PC-9 (cell line): ENCODE measurements around the gene CMSS1. TPM values are rescaled to one million over a fixed set of nuclear protein-coding genes. Genes with fewer than 3 reads are reported as not detected.

Experiments used
- BruUV-seq: library from RNA; stranded (reverse); fragments of 400-500 nt; replicated peaks from 2 replicates; lab custom pipeline; 2021; lab: Mats Ljungman, UMichigan
- CTCF ChIA-PET: fragments of 300-600 bp; sonication (Branson Sonifier 250); formaldehyde crosslinking; loops from one replicate; lab custom pipeline; 2022; ENCODE audit warnings: antibody characterized with exemption; lab: Charles Lee
- POLR2A ChIA-PET: fragments of 300-600 bp; sonication (Branson Sonifier 250); formaldehyde crosslinking; loops from one replicate; lab custom pipeline; 2022; ENCODE audit warnings: antibody characterized with exemption; ENCODE audit not compliant: unreplicated experiment; lab: Charles Lee
- DNase-seq, 2 experiments: peaks; one replicate each; pipeline versions ENCODE4 v3.0.0 to v3.0.0-alpha.2; 2015 to 2022; ENCODE audit warnings: mixed read lengths in 1 of 2
- H2AFZ ChIP-seq: fragments of 200-600 bp; sonication (generic); 2 replicates; pipeline ENCODE4 v1.8.1; 2017; ENCODE audit warnings: antibody characterized with exemption
- H3F3A ChIP-seq: fragments of 200-600 bp; sonication (generic); 2 replicates; pipeline ENCODE4 v1.8.1; 2017; ENCODE audit warnings: antibody characterized with exemption, mild to moderate bottlenecking, low read depth; ENCODE audit not compliant: insufficient read depth
- H3K27ac ChIP-seq: fragments of 200-600 bp; sonication (generic); 2 replicates; pipeline ENCODE4 v1.6.1; 2016; ENCODE audit warnings: mixed run types
- H3K27me3 ChIP-seq: fragments of 200-600 bp; sonication (generic); 2 replicates; pipeline ENCODE4 v1.6.1; 2016; ENCODE audit warnings: low read depth, mixed run types; ENCODE audit not compliant: insufficient read depth
- H3K36me3 ChIP-seq: fragments of 200-600 bp; sonication (generic); 2 replicates; pipeline ENCODE4 v1.6.1; 2016; ENCODE audit warnings: low read depth, mixed run types
- H3K4me1 ChIP-seq: fragments of 200-600 bp; sonication (generic); replicated peaks from 2 replicates; pipeline ENCODE4 v1.6.1; 2016; ENCODE audit warnings: mixed run types; ENCODE audit not compliant: insufficient read depth
- H3K4me2 ChIP-seq: fragments of 200-600 bp; sonication (generic); 2 replicates; pipeline ENCODE4 v1.6.1; 2017; ENCODE audit warnings: mixed run types
- H3K4me3 ChIP-seq: fragments of 200-600 bp; sonication (generic); 2 replicates; pipeline ENCODE4 v1.6.1; 2016; ENCODE audit warnings: mixed run types
- H3K79me2 ChIP-seq: fragments of 200-600 bp; sonication (generic); 2 replicates; pipeline ENCODE4 v1.6.1; 2017; ENCODE audit warnings: low read depth, mixed run types
- H3K9me2 ChIP-seq: fragments of 200-600 bp; sonication (generic); 2 replicates; pipeline ENCODE4 v1.8.1; 2017; ENCODE audit warnings: mild to moderate bottlenecking; ENCODE audit not compliant: insufficient read depth
- H3K9me3 ChIP-seq: fragments of 200-600 bp; sonication (generic); 2 replicates; pipeline ENCODE4 v1.8.1; 2016; ENCODE audit warnings: low read depth; ENCODE audit not compliant: insufficient read depth
- H4K20me1 ChIP-seq: fragments of 200-600 bp; sonication (generic); 2 replicates; pipeline ENCODE4 v1.8.1; 2017; ENCODE audit not compliant: insufficient read depth
- EZH2 ChIP-seq: fragments of 200-600 bp; sonication (generic); IDR thresholded peaks from 2 replicates; pipeline ENCODE4 v1.8.0; 2017; ENCODE audit warnings: antibody characterized with exemption, low read depth
- intact Hi-C: fragments of 100-400 bp; cut with micrococcal nuclease; formaldehyde crosslinking; loops from one replicate; pipeline ENCODE4 v1.10.0; 2022; ENCODE audit not compliant: unreplicated experiment
- total RNA-seq: library from RNA; stranded (reverse); gene quantifications from 2 replicates; pipeline ENCODE4 v1.2.3, GENCODE V29; 2021
- TF ChIP-seq, protein P1 (sequence below): fragments of 200-600 bp; sonication (generic); conservative IDR thresholded peaks from 2 replicates; pipeline ENCODE4 v1.6.1; 2017; ENCODE audit warnings: mixed run types, antibody characterized with exemption, mild to moderate bottlenecking, moderate library complexity

CMSS1 gene
- total RNA-seq, 1 experiment from 2014 or later = 98.9 TPM

DNA sequence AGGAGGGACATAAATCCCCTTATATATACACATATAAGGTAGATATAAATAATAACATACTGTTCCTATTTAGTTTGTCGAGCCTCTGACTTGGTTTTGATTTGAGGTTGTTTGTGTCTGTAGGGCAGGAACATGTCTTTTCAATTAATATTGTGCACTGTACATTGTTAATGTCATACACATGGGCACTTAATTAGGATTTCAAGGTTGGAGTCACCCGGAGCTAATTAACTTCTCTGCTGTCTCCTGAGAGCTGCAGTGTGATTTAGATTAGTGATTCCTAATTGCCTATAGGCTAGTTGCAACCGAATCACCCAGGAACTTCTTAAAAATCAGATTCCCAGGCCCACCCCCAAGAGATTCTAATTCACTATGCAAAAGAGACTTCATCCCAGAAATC lies 347.1 kb downstream of the CMSS1 start:
- H3F3A ChIP-seq = peaks cover 15% of the 10 kb centered on the region
- no peaks in the 10 kb centered on the region for H3K9me2 ChIP-seq
- no peaks in the 10 kb centered on the region; the same call in 1 of the 2 replicates for H3K9me3 ChIP-seq
- BruUV-seq = no TSS peak
- H3K36me3 ChIP-seq = peaks cover 38% of the 10 kb centered on the region
- no peak overlapping the region for H3K4me3 ChIP-seq
- CTCF ChIA-PET = interaction anchor here (0.6 kb wide), 1 partner anchor 65 kb away, joined by 3 read pairs; no protein-coding TSS in a partner anchor
- H2AFZ ChIP-seq = no peak overlapping the region
- peaks cover 31% of the 10 kb centered on the region for H3K4me1 ChIP-seq
- POLR2A ChIA-PET = no interaction called here
- no peak overlapping the region for H3K27ac ChIP-seq
- intact Hi-C loops = loop anchor here (10.0 kb wide), 1 partner anchor 320 kb away; no protein-coding TSS in a partner anchor
- TF ChIP-seq, protein P1, sequence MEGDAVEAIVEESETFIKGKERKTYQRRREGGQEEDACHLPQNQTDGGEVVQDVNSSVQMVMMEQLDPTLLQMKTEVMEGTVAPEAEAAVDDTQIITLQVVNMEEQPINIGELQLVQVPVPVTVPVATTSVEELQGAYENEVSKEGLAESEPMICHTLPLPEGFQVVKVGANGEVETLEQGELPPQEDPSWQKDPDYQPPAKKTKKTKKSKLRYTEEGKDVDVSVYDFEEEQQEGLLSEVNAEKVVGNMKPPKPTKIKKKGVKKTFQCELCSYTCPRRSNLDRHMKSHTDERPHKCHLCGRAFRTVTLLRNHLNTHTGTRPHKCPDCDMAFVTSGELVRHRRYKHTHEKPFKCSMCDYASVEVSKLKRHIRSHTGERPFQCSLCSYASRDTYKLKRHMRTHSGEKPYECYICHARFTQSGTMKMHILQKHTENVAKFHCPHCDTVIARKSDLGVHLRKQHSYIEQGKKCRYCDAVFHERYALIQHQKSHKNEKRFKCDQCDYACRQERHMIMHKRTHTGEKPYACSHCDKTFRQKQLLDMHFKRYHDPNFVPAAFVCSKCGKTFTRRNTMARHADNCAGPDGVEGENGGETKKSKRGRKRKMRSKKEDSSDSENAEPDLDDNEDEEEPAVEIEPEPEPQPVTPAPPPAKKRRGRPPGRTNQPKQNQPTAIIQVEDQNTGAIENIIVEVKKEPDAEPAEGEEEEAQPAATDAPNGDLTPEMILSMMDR = no peak
- TF ChIP-seq EZH2 = no peak
- H3K4me2 ChIP-seq = no peak overlapping the region
- H3K79me2 ChIP-seq = no peaks in the 10 kb centered on the region
- no peaks in the 10 kb centered on the region for H3K27me3 ChIP-seq
- H4K20me1 ChIP-seq = no peaks in the 10 kb centered on the region
- no peak for DNase-seq

DNA sequence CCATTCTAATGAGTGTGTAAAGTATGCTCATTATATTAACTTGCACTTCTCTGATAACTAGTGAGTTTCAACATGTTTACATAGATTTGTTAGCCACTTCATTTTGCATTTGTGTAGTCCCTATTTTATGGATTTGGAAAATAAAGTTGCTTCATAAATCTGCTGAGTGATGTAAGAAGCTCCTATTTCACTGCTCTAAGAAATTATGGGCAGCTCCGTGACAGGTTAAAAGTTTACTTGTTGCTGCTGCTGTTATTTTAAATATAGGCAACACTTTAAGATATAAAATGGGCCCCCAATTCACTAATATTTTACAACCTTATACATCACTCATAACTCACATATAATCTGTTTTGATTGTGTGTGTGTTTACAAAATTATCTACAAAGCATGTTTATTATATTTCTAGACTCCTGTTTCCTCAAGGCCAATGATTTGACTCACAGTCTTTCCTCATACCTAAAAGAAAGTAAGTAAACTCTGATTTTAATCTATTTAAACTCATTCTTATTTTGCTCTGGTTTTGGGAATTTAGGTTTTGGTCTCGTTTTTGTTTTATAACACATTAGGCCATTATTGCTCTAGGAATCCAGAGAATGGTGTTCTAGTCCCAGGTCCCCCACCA lies 348.4 kb downstream of the CMSS1 start:
- POLR2A ChIA-PET = no interaction called here
- no peak for TF ChIP-seq EZH2
- TF ChIP-seq, protein P1 = no peak

DNA sequence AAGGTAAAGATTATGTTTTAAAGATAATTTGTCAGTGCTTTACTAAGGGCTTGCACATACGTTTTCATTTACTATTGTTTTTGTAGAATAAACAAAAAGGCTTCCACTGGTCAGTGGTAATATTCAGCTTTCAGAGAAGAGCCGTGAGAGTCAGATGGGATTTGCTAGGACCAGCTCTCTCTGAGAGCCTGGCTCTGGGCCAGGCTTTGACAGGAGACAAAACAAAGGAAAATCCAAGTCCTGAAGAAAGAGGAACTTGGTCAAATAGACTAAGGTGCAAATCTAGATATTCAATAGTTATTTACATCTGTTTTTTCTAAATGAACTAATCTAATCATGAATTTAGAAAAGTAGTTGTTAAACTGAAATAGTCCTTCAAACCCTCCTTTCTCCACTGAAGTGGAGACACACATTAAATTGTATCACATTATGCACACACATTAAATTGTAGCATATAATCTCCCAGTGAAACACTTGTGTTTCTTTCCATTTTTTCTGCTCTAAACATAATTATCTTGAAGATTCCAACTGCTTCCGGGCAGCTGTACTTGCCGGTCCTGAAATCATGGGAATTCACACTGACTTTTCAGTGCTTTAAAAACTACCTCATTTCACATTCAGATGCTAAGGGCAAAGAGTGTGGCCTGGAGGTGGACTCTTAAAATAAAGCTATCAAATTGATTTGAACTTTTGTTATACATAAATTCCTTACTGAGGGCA lies 351.7 kb downstream of the CMSS1 start:
- POLR2A ChIA-PET = no interaction called here
- no peaks in the 10 kb centered on the region for H3K27me3 ChIP-seq
- no peaks in the 10 kb centered on the region for H3K9me3 ChIP-seq
- peaks cover 24% of the 10 kb centered on the region for H3K4me1 ChIP-seq
- no peaks in the 10 kb centered on the region for H4K20me1 ChIP-seq
- DNase-seq = no peak
- H3K36me3 ChIP-seq = peaks cover 22% of the 10 kb centered on the region; the same call in 1 of the 2 replicates
- peaks cover 6% of the 10 kb centered on the region; the same call in 1 of the 2 replicates for H3F3A ChIP-seq
- no peaks in the 10 kb centered on the region for H3K79me2 ChIP-seq
- intact Hi-C loops = loop anchor here (10.0 kb wide), 1 partner anchor 325 kb away; no protein-coding TSS in a partner anchor
- BruUV-seq = no TSS peak
- H3K9me2 ChIP-seq = no peaks in the 10 kb centered on the region
- no peak overlapping the region for H3K4me3 ChIP-seq
- no peak overlapping the region for H3K27ac ChIP-seq
- no peak overlapping the region for H3K4me2 ChIP-seq
- TF ChIP-seq, protein P1 = no peak
- no peak for TF ChIP-seq EZH2
- H2AFZ ChIP-seq = no peak overlapping the region
- CTCF ChIA-PET = no interaction called here

More for the DNA sequence above, 348.4 kb downstream of the CMSS1 start:
- Histone ChIP-seq H3K9me2 (no peaks in the 10 kb centered on the region), H3F3A (peaks cover 6% of the 10 kb centered on the region; the same call in 1 of the 2 replicates), H3K9me3 (no peaks in the 10 kb centered on the region; the same call in 1 of the 2 replicates), H3K4me1 (peaks cover 19% of the 10 kb centered on the region), H4K20me1 (no peaks in the 10 kb centered on the region), H2AFZ (no peak overlapping the region), H3K36me3 (peaks cover 27% of the 10 kb centered on the region), H3K4me3 (no peak overlapping the region), H3K4me2 (peak overlapping the region; percentile 3; the same call in 1 of the 2 replicates), H3K27me3 (no peaks in the 10 kb centered on the region), H3K27ac (peak overlapping the region; percentile 42), H3K79me2 (no peaks in the 10 kb centered on the region)
- intact Hi-C loops = loop anchor here (10.0 kb wide), 1 partner anchor 321 kb away; no protein-coding TSS in a partner anchor
- CTCF ChIA-PET = no interaction called here
- DNase-seq = peak in 1 of 2 experiments; percentile 84
- BruUV-seq = no TSS peak
